GM21717 (cell line): Measurements from ENCODE around the gene TENM4.

Experiments
- ATAC-seq: cut with Tn5 transposase; IDR thresholded peaks from one replicate; pipeline ENCODE4 v1.9.1; 2021; ENCODE audit warnings: mild to moderate bottlenecking, moderate library complexity; ENCODE audit not compliant: unreplicated experiment

Gene TENM4

GRCh38 chr11:78926633-78927338, 514.0 kb downstream of the TENM4 start:
- no peak for ATAC-seq

DNA sequence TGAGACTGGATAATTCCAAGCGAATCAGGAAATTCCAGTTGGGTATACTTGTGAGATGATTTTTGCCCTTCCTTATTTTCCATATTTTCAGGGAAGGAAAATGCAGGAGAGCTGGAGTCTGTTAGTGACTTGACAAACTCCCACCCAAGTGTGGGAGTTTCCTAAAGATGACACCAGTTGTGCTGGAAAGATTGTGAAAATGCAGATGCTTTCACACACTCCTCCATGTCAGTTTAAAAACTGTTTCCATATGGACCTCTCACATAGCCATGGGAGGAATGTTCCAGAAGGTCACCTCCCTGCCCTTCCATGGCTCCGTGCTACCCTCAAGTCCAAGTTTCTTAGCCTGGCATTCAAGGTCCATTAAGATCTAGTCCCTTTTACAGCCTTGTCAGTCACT, 515.4 kb downstream of the TENM4 start:
- no peak for ATAC-seq

DNA sequence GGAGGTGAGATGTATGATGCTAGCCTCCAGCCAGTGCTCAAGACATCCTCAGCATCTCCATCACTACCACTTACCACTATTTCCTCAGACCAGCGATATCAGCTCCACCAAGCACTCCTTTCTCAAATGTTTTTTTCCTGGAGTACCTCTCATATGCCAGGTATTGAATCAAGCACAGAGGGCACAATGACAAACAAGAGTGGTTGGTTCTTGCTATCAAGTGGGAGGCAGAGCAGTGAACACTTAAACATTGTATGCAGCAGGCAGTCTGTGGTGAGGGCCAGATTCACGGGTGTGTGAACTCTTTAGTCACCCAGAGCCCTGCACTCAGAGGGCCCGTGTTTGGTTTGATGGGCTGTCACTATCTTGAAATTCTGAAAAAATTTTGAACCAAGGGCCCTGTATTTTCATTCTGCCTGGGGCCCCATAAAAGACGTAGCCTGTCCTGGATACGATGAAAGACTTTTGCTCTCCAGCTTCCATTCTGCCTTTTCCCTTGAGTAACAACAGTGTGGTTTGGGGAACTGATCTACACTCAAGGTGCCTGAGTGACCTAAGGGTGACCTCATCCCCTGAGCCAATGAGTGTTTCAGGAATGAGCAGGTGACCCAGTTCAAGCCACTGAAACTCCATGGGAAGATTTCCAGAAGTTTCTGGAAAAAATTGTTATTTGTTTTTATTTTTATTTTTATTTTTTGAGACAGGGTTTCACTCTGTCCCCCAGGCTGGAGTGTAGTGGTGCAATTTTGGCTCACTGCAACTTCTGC, 517.8 kb downstream of the TENM4 start:
- ATAC-seq = no peak

GRCh38 chr11:78921509-78921908, 519.3 kb downstream of the TENM4 start:
- ATAC-seq = no peak

GRCh38 chr11:78920329-78920728, 520.5 kb downstream of the TENM4 start:
- ATAC-seq = no peak

DNA sequence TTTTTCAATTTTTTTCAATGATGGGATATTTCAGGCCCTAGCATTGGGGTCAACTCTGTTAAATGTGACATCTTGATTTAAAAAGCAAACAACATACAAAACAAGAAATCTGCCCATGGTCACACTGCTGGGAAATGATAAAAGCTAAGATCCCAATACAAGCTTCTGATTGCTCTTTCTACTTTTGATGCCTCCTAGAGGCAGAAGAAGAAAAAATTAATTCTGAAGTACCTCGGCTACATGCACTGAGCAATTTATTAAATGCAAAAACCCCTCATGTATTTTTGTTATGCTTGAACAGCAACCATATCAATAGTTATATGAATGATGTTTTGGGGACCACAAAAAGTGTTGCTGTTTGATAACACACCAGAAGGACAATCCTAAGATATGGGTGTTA, 524.1 kb downstream of the TENM4 start:
- no peak for ATAC-seq

DNA sequence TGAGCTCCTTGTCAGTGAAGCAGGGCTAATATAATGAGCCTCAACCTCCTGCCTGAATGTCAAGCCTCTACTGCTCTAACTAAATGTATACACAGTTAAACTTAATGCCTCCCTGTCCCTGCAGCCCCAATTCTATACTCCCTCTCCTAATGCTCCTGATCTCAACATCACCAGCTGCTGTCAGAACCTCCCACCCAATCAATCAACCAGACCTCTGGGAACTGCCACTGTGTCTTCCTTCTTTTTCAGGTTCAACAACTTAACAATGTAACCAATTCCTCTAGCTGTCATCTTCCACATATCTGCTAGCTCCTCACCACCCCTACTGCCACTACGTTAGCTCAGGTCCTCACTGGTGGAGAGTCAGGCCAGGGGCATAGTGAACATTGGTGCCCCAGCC, 526.3 kb downstream of the TENM4 start:
- no peak for ATAC-seq

DNA sequence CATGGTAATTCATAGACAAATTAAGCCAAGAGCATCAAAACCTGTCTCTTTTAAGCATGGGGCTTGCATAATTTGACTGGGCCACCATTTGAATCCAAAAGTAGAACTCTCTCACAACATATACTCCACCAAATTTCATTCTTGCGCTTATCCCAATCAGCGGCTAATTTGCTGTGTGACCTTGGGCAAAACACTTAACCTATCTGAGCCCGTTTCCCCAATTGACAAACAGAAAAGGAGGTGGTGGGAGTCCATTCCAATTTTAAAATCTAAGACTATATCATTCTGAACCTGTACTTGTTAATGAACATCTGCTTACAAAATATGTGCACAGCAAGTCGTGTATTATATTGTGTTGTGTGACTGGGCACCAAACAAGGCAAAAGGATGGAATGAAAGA, 528.1 kb downstream of the TENM4 start:
- ATAC-seq = no peak

DNA sequence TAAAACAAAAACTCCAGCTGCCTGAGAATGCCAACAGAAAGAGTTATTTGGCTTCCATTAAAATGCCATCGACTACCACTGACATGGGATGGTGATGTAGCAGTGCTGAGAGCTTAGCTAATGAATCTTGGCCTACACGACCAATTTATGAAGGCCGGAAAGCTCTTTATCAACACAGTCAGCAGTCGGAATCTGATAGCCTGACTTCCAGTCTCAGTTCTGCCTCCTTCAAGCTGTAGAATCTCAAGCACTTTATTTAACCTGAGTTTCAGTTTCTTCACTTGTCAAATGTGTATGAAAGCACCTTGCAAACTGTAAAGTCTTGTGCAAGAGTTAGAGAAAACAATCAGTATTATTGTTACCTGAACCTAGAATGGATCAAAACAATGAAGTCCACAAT, 530.5 kb downstream of the TENM4 start:
- ATAC-seq = no peak

GRCh38 chr11:78909386-78909785, 531.4 kb downstream of the TENM4 start:
- no peak for ATAC-seq

DNA sequence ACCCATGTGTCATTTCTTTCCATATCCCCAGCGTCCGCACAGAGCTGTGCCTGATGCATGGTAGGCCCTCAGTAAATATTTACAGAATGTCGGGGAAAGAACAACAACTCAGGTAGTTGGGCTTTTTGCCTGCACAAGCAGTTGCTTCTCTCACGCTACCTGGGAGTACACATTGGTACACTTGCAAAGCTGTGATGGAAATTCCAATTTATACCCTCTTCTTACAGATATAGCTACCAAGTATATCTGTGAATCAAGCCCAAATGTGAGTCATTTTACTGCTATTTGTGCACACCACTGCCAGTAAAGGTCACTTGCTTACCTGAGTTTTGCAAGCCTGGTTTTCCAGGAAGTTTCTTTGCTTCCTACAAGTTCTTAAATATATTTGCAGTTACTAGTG, 533.2 kb downstream of the TENM4 start:
- ATAC-seq = no peak

DNA sequence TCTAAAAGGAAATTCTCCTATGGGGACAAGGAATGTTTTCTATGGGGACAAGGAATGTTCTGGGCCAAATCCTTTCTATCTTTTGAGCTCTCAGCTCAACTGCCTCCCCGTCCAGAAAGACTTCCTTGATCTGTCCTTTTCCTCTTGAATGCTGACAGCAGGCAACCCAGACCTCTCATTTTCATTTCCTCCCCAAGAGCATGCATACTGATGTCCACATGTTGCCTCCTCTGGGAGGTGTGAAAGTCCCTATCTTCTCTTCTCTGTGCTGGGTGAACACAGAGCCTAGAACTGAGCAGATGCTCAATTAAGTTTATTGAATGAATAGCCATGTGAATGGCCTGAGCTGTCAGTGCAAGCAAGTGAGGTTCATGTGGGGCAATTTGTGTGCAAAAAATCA, 534.3 kb downstream of the TENM4 start:
- ATAC-seq = no peak

DNA sequence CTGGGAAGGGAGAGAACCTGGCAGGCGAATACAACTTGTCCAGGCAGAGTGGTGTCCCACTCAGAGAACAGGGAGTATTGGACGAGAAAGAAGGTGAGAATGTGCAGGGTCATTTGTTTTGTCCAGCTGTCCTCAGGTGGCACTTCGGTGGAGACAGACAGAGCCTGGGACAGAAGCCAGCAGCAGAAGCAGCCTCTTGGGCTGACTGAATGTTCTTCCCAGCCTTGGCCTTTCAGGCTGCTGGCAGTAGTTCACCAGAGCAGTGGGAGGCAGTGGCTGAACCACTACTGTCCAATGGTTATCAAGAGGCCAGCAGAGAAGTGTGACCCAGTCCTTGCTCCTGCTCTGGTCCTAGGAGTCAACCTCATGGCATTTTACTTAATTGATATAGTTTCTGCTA, 535.1 kb downstream of the TENM4 start:
- ATAC-seq = no peak

DNA sequence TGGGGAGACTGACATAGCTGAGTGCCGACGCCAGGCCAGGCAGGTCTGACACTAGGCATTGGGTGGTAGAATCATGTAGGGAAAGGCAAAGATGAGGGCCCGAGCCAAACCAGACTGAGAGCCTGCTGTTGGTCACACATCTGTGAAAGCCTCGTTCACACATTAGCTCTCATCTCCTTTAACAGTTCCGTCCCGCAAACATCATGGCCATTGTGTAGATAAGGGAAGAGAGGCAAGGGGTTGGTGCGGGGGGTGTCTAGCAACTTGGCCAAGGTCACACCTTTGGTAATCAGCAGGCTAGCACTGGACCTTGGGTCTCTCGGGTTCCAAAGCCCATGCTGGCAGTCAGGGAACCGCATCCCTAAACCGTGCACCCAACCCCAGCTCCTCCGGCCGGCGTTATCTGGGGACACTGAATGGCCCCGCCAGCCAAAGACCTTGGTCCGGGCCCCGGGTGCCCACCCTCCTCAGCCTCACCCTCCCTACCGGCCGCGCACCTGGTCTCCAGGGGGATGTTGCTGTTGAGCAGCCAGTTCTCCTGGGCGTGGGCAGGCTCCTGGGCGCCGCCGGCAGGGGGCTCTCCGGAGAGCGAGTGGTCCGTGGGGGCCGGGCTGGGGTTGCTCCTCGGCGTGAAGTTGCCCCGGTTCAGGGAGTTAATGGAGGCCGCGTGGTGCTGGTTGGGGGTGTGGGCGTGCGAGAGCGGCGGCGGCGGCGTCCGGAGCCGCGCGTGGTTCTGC, 537.9 kb downstream of the TENM4 start:
- ATAC-seq = no peak

DNA sequence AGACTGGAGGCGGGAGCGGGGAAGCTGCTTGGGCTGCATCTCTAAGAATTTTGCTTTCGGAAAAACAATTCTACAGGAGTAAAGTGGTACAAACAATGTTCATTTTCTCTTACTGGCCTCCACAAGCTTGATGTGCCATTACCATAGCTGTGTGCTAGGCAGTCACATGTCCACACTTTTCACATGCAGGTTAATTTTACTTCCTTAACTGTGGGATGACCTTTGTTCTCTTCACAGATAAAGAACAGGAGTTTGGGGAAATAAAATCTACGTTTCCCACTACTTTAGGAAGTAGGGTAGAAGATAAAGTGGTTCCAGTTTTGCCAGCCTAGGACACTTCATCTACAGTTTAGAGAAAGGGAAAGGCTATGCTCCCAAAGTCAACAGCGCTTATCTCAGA, 539.0 kb downstream of the TENM4 start:
- ATAC-seq = no peak

DNA sequence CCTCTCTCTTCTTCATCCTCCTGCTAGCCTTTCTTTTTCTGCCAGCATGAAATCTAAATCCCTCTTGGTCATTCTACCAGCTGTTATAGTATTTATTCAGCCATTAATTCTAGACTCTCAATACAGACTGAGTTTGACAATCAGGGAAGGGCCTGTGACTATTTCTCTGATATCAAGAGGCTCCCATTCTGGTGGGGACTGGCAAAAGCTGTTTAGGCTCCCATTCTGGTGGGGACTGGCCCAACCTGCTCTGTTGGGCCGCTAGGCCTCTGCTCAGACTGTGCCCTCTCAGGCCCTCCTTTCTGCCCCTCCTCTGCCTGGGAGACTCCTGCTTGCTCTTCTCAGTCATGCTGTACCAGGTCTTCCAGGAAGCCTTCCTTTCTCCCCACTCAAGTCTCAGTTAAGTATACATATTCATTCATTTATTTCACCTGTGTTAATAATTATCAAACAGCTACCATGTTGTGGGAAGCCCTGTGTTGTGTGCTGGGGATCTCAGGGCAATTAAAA, 542.5 kb downstream of the TENM4 start:
- no peak for ATAC-seq

DNA sequence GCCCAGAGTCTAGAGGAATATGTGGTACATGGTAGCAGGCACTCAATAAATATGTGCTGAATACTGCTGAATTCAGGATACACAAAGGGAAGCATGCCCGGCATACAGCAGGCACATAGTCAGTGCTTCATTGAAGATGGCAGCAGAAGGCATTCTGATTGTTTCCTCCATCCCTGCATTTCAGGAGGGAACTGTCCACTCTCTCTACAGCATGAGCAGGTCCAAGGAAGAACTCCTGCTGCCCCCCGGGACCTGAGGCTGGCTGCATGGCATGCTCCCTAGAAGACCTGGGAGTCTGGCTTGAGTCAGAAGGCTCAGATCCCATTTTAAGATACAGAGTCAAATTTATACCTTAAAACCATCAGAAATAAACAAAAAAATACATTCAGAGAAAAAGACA, 546.8 kb downstream of the TENM4 start:
- no peak for ATAC-seq

DNA sequence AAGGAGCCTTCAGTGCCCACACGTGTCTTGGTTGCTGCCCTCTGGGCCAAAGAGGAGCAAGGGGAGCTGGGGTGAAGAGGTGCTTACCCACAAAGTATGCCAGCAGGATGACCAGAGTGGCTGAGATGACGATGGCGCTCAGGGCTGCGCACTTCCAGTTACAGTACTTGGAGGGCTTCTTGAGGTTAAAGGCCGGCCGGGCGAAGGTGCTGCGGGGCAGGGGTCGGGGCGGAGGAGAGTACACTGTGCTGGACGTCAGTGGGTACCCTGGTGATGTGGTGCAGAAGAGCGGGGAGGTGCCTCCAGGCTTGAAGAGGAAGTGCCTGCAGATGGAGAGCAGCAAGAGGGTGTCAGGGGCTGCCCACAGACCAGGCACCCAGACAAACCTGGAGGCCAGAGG, 551.1 kb downstream of the TENM4 start:
- no peak for ATAC-seq

- ATAC-seq = no peak
These were observed 554.2 kb downstream of the TENM4 start for GRCh38 chr11:78886616-78887015.

- ATAC-seq = no peak
These were observed 556.1 kb downstream of the TENM4 start for GRCh38 chr11:78884761-78885160.

DNA sequence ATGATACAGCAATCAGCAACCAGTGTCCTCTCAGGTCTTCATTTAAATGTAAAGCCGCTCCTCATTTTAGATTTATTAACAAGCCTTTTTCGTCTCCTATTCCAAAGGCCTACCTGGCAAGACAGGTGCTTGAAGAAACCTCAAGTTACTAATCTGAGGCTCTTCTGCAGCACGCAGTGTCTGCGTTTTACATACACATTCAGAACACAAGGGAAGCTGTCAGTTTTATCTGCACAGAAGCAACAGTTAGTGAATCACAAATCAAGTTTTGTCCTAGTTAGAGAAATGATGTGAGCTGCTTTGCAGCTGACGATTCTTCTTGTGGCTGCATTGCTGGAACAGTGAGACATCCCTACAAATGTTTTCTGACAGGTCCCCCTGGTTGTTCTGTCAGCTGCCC, 557.3 kb downstream of the TENM4 start:
- no peak for ATAC-seq
